T follicular helper cell (primary cell): ENCODE data around the gene ZNF480.
A peak's percentile ranks its signal among the peaks of the same experiment; 100 is the strongest.
"Not testable (repeated sequence)": the region's sequence is repeated elsewhere in the genome, so short reads cannot be mapped to it uniquely, and the experiment has no call there.

ENCODE experiments used
- DNase-seq: peaks from one replicate; pipeline ENCODE4 v3.0.0-alpha.2; 2020; ENCODE audit warnings: low read depth
- total RNA-seq, 2 experiments: gene quantifications; one replicate each; lab custom pipeline; 2026; lab: John Stamatoyannopoulos, UW

Gene ZNF480
- total RNA-seq: 19.5 to 49.4 reads per million in 2 experiments

- DNase-seq: peak; percentile 81
Observed at GRCh38 chr19:52296773-52297600, at the start of gene ZNF480. TSS of gene ZNF480 (plus strand) at chr19:52297169. CDS start at chr19:52300413, 3,244 bp downstream.

GRCh38 chr19:52248241-52248640, 48.7 kb upstream of the ZNF480 start:
- peak; percentile 60 for DNase-seq

GRCh38 chr19:52258426-52258825, 38.5 kb upstream of the ZNF480 start:
- DNase-seq: no peak

GRCh38 chr19:52265556-52265955, 31.4 kb upstream of the ZNF480 start:
- not testable (repeated sequence) for DNase-seq

- peak; percentile 95 for DNase-seq
Observed at GRCh38 chr19:52269338-52270261, 27.4 kb upstream of the ZNF480 start, which contains the start of gene ZNF766. TSS of gene ZNF766 (plus strand) at chr19:52269587. CDS start at chr19:52269614, 27 bp downstream.

GRCh38 chr19:52270266-52270885, 26.6 kb upstream of the ZNF480 start:
- no peak for DNase-seq

- no peak for DNase-seq
Observed at GRCh38 chr19:52273301-52273700, 23.7 kb upstream of the ZNF480 start.

- no peak for DNase-seq
Observed at GRCh38 chr19:52274191-52274590, 22.8 kb upstream of the ZNF480 start.

- no peak for DNase-seq
Observed at GRCh38 chr19:52275988-52276387, 21.0 kb upstream of the ZNF480 start.

- DNase-seq: no peak
Observed at GRCh38 chr19:52277471-52277870, 19.5 kb upstream of the ZNF480 start.

GRCh38 chr19:52286256-52286655, 10.7 kb upstream of the ZNF480 start:
- DNase-seq: no peak

GRCh38 chr19:52291781-52292180, 5.2 kb upstream of the ZNF480 start:
- DNase-seq: no peak

GRCh38 chr19:52292946-52293345, 4.0 kb upstream of the ZNF480 start:
- not testable (repeated sequence) for DNase-seq

GRCh38 chr19:52296400-52296772, 583 bp upstream of the ZNF480 start:
- no peak for DNase-seq

GRCh38 chr19:52297601-52298364, 814 bp downstream of the ZNF480 start:
- DNase-seq: no peak

GRCh38 chr19:52307275-52307674, 10.3 kb downstream of the ZNF480 start:
- no peak for DNase-seq

GRCh38 chr19:52322429-52322828, 25.5 kb downstream of the ZNF480 start:
- DNase-seq: no peak

- no peak for DNase-seq
Observed at GRCh38 chr19:52331757-52332156, 34.8 kb downstream of the ZNF480 start.

GRCh38 chr19:52335768-52336116, 38.8 kb downstream of the ZNF480 start:
- DNase-seq: no peak

GRCh38 chr19:52336117-52336790, 39.3 kb downstream of the ZNF480 start, which contains the start of gene ZNF610:
TSS of gene ZNF610 (plus strand) at chr19:52336243. CDS start at chr19:52349173, 12,930 bp downstream.
- DNase-seq: peak; percentile 71
